HG03066 (cell line): Measurements from ENCODE around the gene ZNF488.

Experiments used
- ATAC-seq: cut with Tn5 transposase; IDR thresholded peaks from one replicate; pipeline ENCODE4 v1.9.1; 2021; ENCODE audit warnings: low read depth; ENCODE audit not compliant: unreplicated experiment

ZNF488 gene

DNA sequence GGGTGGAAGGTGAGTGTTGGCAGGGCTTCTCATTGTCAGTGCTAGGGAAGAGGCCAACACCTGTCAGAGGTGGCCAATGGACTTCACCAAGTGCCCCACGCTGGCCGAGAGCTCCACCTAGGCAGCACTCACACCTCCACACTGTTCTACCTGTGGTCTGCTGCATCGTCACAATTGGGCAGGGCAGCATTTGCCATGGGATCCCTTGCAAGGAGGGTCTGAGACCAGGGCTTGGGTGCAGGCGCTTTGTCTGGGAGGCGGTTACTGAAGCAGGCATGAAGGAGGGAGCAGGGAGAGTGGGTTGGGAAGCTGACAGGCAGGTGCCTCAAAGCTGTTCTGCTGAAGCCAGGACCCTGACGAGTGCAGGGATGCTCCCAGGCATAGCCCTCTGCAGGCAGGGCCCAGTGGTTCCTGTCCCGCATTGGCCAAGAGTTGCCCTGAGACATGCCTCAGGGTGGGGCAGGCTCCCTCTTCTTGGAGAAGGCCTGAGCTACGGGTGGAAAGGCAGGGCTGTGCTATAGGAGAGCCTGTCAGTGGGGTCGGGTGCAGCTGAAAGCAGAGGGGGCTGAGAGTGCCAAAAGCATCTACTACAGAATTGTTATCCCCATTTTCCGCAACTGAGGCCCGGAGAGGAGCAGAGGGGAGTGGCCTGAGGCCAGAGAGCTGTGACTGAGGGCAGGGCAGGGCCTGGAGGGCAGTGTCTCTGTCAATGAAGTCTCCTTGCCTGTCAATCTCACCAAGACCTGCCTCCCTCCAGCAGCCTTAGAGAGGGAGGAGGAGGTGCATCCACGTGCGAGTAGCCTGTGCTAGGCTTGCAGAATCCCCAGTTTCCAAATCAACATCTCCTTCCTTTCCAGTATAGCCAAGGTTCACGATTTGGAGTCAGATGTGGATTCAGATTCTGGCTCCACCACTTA lies 31.9 kb downstream of the ZNF488 start:
- ATAC-seq, result no peak

DNA sequence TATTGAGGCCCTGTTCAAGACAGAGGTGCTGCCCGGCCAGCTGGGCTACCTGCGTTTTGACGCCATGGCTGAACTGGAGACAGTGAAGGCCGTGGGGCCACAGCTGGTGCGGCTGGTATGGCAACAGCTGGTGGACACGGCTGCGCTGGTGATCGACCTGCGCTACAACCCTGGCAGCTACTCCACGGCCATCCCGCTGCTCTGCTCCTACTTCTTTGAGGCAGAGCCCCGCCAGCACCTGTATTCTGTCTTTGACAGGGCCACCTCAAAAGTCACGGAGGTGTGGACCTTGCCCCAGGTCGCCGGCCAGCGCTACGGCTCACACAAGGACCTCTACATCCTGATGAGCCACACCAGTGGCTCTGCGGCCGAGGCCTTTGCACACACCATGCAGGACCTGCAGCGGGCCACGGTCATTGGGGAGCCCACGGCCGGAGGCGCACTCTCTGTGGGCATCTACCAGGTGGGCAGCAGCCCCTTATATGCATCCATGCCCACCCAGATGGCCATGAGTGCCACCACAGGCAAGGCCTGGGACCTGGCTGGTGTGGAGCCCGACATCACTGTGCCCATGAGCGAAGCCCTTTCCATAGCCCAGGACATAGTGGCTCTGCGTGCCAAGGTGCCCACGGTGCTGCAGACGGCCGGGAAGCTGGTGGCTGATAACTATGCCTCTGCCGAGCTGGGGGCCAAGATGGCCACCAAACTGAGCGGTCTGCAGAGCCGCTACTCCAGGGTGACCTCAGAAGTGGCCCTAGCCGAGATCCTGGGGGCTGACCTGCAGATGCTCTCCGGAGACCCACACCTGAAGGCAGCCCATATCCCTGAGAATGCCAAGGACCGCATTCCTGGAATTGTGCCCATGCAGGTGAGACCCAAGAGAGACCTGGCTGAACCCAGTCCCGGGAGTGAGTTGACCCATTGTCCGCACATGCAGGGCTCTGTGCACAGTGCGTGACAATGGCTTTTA lies 33.1 kb downstream of the ZNF488 start:
- ATAC-seq, result no peak

DNA sequence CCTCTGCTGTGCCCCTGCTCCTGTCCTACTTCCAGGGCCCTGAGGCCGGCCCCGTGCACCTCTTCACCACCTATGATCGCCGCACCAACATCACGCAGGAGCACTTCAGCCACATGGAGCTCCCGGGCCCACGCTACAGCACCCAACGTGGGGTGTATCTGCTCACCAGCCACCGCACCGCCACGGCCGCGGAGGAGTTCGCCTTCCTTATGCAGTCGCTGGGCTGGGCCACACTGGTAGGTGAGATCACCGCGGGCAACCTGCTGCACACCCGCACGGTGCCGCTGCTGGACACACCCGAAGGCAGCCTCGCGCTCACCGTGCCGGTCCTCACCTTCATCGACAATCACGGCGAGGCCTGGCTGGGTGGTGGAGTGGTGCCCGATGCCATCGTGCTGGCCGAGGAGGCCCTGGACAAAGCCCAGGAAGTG lies 34.1 kb downstream of the ZNF488 start:
- no peak for ATAC-seq

DNA sequence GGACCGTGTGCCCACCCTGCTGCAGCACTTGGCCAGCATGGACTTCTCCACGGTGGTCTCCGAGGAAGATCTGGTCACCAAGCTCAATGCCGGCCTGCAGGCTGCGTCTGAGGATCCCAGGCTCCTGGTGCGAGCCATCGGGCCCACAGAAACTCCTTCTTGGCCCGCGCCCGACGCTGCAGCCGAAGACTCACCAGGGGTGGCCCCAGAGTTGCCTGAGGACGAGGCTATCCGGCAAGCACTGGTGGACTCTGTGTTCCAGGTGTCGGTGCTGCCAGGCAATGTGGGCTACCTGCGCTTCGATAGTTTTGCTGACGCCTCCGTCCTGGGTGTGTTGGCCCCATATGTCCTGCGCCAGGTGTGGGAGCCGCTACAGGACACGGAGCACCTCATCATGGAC lies 34.6 kb downstream of the ZNF488 start:
- no peak for ATAC-seq

DNA sequence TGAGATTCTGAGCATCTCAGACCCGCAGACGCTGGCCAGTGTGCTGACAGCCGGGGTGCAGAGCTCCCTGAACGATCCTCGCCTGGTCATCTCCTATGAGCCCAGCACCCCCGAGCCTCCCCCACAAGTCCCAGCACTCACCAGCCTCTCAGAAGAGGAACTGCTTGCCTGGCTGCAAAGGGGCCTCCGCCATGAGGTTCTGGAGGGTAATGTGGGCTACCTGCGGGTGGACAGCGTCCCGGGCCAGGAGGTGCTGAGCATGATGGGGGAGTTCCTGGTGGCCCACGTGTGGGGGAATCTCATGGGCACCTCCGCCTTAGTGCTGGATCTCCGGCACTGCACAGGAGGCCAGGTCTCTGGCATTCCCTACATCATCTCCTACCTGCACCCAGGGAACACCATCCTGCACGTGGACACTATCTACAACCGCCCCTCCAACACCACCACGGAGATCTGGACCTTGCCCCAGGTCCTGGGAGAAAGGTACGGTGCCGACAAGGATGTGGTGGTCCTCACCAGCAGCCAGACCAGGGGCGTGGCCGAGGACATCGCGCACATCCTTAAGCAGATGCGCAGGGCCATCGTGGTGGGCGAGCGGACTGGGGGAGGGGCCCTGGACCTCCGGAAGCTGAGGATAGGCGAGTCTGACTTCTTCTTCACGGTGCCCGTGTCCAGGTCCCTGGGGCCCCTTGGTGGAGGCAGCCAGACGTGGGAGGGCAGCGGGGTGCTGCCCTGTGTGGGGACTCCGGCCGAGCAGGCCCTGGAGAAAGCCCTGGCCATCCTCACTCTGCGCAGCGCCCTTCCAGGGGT lies 35.2 kb downstream of the ZNF488 start:
- ATAC-seq, result no peak

DNA sequence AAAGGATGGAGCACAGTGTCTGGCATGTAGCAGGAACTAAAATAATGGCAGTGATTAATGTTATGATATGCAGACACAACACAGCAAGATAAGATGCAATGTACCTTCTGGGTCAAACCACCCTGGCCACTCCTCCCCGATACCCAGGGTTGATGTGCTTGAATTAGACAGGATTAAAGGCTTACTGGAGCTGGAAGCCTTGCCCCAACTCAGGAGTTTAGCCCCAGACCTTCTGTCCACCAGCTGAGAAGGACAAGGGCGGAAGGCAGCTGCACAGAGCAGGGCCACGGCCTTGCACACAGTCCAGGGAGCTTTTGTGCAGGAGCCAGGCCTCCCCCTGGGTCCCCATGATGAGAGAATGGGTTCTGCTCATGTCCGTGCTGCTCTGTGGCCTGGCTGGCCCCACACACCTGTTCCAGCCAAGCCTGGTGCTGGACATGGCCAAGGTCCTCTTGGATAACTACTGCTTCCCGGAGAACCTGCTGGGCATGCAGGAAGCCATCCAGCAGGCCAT lies 35.9 kb downstream of the ZNF488 start, which contains the start of gene RBP3:
RBP3 (plus strand) TSS at position 226 of the 514 bp plus-strand sequence; CDS start at position 348, 122 bp downstream.
- ATAC-seq, result no peak

DNA sequence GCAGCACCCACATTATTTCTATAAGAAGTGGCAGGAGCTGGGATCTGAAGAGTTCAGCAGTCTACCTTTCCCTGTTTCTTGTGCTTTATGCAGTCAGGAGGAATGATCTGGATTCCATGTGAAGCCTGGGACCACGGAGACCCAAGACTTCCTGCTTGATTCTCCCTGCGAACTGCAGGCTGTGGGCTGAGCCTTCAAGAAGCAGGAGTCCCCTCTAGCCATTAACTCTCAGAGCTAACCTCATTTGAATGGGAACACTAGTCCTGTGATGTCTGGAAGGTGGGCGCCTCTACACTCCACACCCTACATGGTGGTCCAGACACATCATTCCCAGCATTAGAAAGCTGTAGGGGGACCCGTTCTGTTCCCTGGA lies 36.8 kb downstream of the ZNF488 start:
- no peak for ATAC-seq

DNA sequence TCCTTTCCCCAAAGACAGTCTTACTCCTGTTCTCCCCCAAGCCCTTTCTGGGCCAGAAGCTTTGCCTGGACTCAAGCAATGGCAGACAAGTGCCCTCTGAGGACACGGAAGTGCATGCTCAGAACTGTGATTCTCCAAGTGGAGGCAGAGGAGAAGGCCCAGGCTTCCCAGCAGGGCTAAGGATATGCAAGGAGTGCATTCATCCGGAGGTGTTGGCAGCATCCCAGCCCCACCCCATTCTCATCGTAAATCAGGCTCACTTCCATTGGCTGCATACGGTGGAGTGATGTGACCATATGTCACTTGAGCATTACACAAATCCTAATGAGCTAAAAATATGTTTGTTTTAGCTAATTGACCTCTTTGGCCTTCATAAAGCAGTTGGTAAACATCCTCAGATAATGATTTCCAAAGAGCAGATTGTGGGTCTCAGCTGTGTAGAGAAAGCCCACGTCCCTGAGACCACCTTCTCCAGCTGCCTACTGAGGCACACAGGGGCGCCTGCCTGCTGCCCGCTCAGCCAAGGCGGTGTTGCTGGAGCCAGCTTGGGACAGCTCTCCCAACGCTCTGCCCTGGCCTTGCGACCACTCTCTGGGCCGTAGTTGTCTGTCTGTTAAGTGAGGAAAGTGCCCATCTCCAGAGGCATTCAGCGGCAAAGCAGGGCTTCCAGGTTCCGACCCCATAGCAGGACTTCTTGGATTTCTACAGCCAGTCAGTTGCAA lies 37.4 kb downstream of the ZNF488 start:
- no peak for ATAC-seq

DNA sequence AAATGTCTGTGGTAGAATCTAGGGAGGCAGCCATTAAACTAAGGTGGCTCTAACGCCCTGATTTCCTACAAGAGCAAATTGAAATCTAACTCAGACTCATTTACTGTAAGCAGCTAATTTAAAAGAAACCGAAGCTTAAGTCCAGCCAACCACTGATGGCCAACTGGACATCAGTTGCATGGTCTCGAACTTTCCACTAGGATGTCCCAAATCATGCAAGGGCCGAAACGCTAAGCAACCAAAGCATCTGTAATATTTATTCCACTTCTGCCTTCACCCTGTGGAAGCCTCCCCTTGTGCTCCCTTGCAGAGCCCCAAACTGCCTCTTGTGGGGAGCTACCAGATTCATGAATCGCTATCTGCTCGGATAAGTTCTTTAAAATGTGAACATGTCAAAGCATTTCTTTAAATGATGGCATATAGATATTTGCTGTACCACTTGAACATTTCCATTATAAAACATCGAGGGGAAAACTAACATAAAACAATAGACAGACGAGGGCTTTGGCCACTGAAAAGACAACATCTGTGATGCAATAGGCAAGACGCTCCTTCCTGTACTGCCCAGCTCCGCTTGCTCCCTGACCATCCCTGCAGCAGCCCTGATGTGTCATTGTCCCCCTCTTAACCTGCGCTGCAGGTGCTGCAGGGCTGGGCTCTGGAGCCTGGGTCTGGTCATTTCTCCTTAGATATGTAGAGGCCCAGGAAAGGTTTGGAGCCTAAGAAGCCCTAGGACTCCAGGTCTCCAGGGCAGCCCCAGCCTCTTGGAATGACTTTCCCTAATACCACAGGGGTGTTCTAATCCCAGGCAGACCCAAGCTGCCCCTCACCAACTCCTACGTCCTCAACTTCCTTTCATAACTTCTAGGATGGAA lies 38.9 kb downstream of the ZNF488 start:
- no peak for ATAC-seq

DNA sequence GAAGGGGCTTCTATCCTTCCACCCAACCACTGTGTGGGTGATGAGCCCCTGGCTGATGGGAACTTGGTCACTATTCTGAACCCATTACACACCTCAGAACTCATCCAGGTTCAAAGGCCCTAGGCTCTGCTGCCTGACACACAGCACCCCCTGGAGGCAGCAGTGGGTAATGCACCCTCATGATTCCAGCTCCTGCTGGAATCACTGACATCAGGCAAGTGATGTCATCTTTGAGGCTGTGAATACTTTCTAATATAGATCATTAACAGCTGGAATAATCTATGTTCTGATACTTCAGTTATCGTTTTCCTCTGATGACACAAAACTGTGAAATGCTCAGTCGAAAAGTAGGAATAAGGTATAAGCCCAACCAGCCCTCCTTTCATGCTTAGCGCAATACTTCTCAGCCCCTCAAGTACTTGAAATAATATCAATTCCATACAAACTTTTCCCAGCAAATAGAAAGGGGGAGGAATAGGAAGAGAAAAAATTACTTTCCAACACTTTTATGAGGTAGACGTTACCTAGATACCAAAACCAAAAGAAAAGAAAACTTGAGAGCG lies 43.4 kb downstream of the ZNF488 start:
- ATAC-seq, result no peak

DNA sequence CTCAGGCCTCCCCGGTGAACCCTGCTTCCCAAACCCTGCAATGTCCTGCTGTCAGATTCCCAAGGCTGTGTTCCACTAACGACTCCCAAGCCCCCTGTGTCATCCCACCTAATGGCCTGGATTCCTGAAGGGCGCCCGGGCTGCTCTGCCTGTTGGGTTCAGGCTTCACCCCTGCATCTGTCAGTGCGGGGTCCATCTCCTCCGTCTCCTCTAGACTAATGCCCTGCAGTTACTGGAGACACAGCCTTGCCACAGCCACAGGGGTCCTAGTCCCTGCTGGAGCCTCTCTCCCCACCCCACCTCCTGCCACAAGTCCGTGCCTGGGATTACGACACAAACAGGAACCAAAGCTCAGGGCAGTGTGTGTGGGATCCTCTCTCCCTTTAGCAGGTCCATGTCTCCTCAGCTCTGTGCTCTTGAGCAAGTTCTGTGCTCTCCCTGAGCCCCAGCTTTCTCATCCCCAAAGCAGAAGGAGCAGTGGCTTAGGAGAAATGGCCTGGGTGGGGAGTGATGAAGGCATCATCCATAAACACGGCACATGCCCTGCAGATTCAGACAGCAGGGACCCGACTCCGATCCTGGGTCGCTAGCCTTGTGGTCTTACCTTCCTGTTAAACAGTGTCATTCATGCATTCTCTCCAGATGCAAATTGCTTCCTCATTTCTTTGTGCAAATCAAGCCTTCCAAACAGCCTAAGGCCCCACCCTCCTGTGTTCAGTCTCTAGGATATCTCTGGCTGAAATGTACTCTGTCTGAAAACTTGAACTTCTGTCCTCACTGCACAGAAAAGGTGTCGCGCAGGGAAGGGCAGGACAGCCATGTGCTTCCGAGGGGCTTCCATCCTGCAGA lies 44.1 kb downstream of the ZNF488 start:
- ATAC-seq, result no peak

DNA sequence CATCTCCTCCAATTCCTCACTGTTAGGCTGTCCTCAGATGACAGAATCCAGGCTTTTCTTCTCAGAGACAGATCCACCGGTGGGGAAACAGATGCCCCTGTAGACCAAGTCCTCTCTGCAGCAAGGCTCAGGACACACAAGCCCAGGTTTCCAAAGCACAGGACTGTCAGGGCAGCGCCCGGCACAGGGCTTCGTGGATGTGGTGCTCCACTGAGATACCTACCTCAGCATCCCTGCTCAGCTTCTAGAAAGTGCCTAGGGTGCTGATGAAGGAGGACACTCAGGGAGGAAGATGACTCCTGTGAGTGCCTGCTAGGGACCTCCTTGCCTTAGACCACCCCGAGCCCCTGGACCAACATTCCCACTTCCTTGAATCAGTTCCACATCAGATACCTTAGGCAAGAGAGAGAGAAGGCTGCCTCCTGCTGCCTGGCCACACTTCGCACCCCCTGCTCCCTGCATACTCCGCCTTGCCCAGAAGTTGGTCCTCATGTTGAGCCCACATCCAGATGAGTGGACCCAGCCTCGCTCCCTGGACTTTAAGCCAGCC lies 44.8 kb downstream of the ZNF488 start:
- ATAC-seq, result no peak

DNA sequence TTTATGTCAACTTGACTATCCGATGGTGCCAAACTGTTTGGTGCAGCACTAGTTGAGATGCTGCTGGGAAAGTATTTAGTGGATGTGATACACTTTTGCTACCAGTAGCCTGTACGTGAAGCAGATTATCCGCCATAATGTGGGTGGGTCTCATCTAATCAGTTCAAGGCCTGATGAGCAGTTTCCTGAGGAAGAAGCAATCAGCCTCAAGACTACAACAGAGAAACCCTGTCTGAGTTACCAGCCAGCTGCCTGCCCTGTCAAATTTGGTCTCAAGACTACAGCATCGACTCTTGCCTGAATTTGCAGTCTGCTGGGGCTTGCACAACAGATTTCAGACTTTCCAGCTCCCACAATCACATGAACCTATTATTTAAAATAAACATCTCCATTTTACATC lies 46.8 kb downstream of the ZNF488 start:
- no peak for ATAC-seq

DNA sequence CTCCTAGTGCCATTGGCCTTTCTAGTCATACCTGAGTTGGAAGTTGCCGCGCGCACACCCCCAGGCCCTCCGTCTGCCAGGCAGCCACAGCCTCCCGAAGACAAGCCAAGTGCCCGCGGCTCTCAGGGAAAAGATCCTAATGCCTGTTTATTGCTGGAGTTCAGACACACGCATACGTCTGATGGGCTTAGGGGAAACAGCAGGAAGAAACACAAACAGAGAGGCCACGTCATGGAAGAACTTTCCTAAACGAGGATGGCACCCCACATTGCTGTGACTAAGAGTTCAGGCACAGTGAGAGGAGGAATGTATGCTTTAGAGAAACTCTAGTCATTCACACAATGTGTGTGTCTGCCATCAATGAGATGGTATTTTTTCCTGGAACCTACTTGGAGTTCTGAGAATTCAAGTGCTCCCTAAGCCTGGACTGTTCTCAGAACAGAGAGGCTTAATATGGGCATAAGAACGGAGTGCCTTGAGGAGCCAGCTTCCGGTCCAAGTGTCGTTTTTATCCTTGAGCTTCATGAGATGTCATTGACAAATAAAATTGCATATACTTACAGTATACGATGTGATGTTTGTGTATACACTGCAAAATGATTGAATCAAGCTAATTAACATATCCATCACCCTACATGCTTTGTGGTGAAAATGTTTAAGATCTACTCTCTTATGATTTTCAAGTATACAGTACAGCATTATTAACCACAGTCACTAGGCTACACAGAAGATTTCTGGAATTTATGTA lies 47.5 kb downstream of the ZNF488 start:
- ATAC-seq, result no peak

DNA sequence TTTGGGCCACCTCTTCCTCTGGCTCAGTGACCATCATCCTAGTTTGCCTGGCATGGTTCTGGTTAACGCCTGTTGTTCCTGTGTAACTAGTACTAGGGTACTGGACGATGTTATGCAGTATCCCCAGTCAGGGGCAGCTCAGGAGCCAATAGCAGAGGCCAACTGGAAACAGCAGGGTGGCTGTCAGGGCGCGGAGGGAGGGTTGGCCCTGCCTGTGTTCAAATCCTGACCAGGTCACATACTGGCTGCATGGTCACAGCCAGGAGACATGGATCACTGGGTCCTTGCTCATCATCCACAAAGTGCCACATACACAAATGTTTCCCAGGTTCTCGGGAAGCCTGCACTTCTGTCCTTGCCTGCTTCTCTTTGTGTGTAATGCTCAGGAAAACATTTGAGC lies 48.2 kb downstream of the ZNF488 start:
- ATAC-seq, result no peak

DNA sequence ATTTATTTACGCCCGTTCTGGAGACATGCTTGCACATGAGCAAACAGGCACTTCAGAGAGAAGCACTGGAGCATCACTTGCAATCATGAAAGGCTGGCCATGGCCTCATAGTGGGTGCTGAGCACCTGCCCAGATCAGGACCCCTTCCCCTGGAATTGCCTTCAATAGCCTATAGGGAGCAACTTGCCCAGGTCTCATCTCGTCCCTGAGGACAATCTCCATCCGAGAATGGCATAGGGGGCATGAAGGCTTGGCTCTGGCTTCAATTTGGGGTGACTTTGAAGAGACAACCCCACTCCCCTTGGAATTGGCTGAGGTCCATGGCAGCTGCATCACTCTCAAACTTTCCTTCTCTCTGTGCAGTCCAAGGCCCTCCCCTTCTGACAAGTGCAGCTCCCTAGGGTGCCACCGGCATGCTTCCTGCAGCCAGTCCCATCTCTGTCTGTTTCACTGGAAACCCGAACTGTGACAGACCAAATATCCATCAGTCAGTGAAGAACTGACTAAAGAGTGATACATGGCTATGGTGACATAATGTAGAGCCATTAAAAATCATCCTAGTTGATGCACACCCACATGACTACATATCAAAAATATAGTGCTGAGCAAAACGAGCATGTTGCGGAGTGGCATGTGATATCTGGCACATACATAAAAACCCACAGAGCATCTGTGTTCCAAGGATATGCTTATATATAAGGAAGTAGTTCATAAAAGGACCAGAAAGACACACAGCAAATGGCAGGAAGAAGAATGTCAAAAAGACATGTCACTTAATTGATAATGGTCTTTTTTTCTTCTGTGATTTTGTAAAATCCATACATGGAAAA lies 49.4 kb downstream of the ZNF488 start:
- no peak for ATAC-seq
